Neural crest cell (in vitro differentiated cells): ENCODE data around the gene VWC2. TPM values are rescaled to one million over a fixed set of nuclear protein-coding genes. Genes with fewer than 3 reads are reported as not detected.

Experiments
- DNase-seq: peaks from one replicate; pipeline ENCODE4 v3.0.0; 2021; ENCODE audit warnings: low read depth, mixed read lengths, low spot score
- H3K27ac Mint-ChIP-seq: one replicate; pipeline ENCODE4 v1.8.0; 2021; ENCODE audit warnings: mild to moderate bottlenecking, mixed read lengths; ENCODE audit not compliant: unreplicated experiment
- H3K27me3 Mint-ChIP-seq: 2 replicates; pipeline ENCODE4 v1.8.0; 2021; ENCODE audit warnings: low read depth, mild to moderate bottlenecking, mixed read lengths
- H3K36me3 Mint-ChIP-seq: 2 replicates; pipeline ENCODE4 v1.8.0; 2021; ENCODE audit warnings: low read depth, mild to moderate bottlenecking, mixed read lengths
- H3K4me1 Mint-ChIP-seq: 2 replicates; pipeline ENCODE4 v1.8.0; 2021; ENCODE audit warnings: mixed read lengths
- H3K4me3 Mint-ChIP-seq: one replicate; pipeline ENCODE4 v1.8.0; 2021; ENCODE audit warnings: mild to moderate bottlenecking, mixed read lengths
- H3K9me3 Mint-ChIP-seq: 2 replicates; pipeline ENCODE4 v1.8.0; 2021; ENCODE audit warnings: mixed read lengths
- total RNA-seq: library from RNA; stranded (reverse); gene quantifications from 2 replicates; pipeline ENCODE4 v1.2.1, GENCODE V29; 2021
- TF ChIP-seq, protein P1 (sequence below): fragments of 200-600 bp; sonication (generic); conservative IDR thresholded peaks from 2 replicates; pipeline ENCODE4 v1.5.0; 2021; ENCODE audit warnings: antibody characterized with exemption, mild to moderate bottlenecking

Gene VWC2
- total RNA-seq, 1 donor from 2014 or later, result not detected

DNA sequence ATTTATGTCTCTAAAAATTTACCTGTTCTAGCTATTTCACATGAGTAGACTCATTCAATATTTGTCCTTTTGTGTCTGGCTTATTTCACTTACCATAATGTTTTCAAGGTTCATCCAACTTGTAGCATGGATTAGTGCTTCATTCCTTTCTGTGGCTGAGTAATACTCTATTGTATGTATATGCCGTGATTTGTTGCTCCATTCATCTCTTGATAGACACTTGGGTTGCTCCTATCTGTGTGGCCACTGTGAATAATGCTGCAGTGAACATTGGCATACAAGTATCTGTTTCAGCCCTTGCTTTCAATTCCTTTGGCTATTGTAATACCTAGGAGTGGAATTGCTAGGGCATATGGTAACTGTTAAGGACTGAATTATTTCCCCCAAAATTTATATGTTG lies 86.9 kb downstream of the VWC2 start:
- TF ChIP-seq, protein P1, sequence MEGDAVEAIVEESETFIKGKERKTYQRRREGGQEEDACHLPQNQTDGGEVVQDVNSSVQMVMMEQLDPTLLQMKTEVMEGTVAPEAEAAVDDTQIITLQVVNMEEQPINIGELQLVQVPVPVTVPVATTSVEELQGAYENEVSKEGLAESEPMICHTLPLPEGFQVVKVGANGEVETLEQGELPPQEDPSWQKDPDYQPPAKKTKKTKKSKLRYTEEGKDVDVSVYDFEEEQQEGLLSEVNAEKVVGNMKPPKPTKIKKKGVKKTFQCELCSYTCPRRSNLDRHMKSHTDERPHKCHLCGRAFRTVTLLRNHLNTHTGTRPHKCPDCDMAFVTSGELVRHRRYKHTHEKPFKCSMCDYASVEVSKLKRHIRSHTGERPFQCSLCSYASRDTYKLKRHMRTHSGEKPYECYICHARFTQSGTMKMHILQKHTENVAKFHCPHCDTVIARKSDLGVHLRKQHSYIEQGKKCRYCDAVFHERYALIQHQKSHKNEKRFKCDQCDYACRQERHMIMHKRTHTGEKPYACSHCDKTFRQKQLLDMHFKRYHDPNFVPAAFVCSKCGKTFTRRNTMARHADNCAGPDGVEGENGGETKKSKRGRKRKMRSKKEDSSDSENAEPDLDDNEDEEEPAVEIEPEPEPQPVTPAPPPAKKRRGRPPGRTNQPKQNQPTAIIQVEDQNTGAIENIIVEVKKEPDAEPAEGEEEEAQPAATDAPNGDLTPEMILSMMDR, result no peak
- no peak overlapping the region for H3K4me3 Mint-ChIP-seq
- no peak overlapping the region for H3K27ac Mint-ChIP-seq
- no peaks in the 10 kb centered on the region for H3K36me3 Mint-ChIP-seq
- no peak for DNase-seq
- no peaks in the 10 kb centered on the region for H3K9me3 Mint-ChIP-seq
- H3K4me1 Mint-ChIP-seq, result no peaks in the 10 kb centered on the region
- H3K27me3 Mint-ChIP-seq, result no peaks in the 10 kb centered on the region

DNA sequence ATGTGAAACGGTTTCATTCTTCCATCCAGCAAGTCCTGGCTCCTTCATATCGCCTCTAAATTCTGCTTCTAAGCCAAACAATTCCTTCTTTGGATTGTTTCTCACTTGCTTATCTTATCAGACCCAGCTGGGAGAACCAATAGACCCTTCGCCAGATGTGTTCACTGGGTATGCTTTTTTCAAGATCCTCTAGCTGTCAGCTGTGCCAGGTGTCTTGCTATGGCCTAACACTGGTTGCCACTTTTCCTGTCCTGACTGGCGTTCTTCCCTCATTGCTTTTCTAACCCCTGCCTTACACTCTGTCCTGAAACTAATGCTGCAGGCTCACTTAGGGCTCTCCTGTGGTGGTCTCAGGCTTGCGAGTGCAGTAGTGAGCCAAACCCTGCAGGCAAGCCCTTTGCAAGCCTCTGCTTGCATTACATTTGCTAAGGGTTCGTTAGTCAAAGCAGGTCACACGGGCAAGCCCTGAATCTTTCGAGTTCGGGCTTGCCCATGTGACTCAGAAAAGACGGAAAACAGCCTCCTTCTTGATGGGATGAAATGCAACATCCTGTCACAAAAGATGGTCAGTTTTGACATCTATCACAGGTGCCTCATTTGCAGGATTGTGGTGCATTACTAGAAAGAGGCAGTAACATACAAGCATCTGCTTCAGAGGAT lies 92.8 kb downstream of the VWC2 start:
- no peak overlapping the region for H3K4me3 Mint-ChIP-seq

DNA sequence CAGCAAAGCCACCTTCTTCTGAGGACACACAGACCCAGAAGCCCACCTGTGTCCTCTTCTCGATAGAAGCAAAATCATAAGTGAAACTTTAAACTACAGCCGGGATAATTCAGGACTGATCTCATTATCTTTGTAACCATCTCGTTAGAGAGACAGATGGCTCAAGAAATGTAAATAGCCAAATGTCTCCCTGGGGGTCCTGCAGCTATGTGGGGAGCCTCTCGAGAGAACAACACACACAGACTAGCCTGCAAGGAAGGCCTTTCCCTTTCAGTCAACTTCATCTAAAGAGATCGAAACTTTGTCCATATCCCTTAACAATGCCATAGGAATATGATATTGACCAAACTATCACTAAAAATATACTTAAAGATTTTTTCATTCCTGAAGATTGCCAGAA lies 93.5 kb downstream of the VWC2 start:
- Mint-ChIP-seq H3K27ac (no peak overlapping the region), H3K36me3 (no peaks in the 10 kb centered on the region), H3K9me3 (peaks cover 2% of the 10 kb centered on the region), H3K4me3 (no peak overlapping the region), H3K27me3 (no peaks in the 10 kb centered on the region), H3K4me1 (no peaks in the 10 kb centered on the region)
- no peak for DNase-seq
- TF ChIP-seq, protein P1, result no peak

More for the DNA sequence above, 92.8 kb downstream of the VWC2 start:
- H3K36me3 Mint-ChIP-seq, result no peaks in the 10 kb centered on the region
- H3K27ac Mint-ChIP-seq, result no peak overlapping the region
- H3K4me1 Mint-ChIP-seq, result no peaks in the 10 kb centered on the region
- no peaks in the 10 kb centered on the region for H3K27me3 Mint-ChIP-seq
- TF ChIP-seq, protein P1, result no peak
- no peak for DNase-seq
- H3K9me3 Mint-ChIP-seq, result peaks cover 2% of the 10 kb centered on the region

DNA sequence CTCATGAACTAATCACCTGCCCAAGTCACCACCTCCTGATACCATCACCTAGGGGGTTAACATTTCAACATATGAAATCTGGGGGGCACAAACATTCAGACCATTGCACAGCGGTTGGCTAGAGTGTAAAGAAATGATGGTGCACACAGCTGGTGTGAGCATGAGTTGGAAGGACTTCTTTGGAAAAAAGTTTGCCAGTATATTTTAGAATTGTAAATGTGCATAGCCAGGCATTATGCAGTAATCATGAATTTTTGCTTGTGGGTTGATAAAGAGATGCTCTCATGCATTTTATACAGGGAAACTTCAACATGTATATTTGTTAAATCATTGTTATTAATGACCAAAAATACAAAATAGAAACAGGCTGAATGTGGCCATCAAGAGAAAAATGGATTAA lies 100.0 kb downstream of the VWC2 start:
- H3K27me3 Mint-ChIP-seq, result no peaks in the 10 kb centered on the region
- no peaks in the 10 kb centered on the region for H3K4me1 Mint-ChIP-seq
- no peak overlapping the region for H3K27ac Mint-ChIP-seq
- TF ChIP-seq, protein P1, result no peak
- peaks cover 2% of the 10 kb centered on the region for H3K9me3 Mint-ChIP-seq
- H3K36me3 Mint-ChIP-seq, result no peaks in the 10 kb centered on the region
- H3K4me3 Mint-ChIP-seq, result no peak overlapping the region
- no peak for DNase-seq

DNA sequence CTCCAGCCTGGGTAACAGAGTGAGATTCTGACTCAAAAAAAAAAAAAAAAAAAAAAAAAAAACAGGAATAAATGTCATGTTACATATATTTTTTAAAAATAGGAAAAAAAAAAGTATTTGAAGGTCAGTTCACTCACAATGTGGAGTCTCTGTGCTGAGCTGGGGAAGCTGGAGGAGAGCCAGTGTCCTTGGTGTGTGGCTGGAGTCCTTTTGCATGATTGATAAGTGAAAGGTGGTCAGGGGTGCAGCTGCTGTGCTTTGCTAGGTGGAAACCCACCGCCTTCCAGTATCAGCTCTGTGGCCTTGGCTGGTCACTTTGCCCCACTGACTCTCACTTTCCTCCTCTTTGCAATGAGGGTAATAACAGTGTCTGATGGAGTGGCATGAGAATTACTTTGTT lies 101.9 kb downstream of the VWC2 start:
- Mint-ChIP-seq H3K27ac (no peak overlapping the region), H3K4me3 (no peak overlapping the region), H3K27me3 (no peaks in the 10 kb centered on the region), H3K36me3 (no peaks in the 10 kb centered on the region), H3K4me1 (no peaks in the 10 kb centered on the region), H3K9me3 (no peaks in the 10 kb centered on the region)
- TF ChIP-seq, protein P1, result no peak
- DNase-seq, result no peak
